GM18499 (cell line): ENCODE data around the gene ALKBH6.

Experiments
- ATAC-seq: cut with Tn5 transposase; IDR thresholded peaks from one replicate; pipeline ENCODE4 v1.9.1; 2021; ENCODE audit warnings: moderate number of reproducible peaks; ENCODE audit not compliant: insufficient read depth, unreplicated experiment

The ALKBH6 gene

GRCh38 chr19:36031308-36031707, 17.3 kb upstream of the ALKBH6 start:
- ATAC-seq, result no peak

GRCh38 chr19:36030264-36031148, 16.5 kb upstream of the ALKBH6 start:
- no peak for ATAC-seq

- ATAC-seq, result no peak
These were observed 14.5 kb upstream of the ALKBH6 start for GRCh38 chr19:36028313-36029041.

GRCh38 chr19:36027696-36028095, 13.7 kb upstream of the ALKBH6 start:
- ATAC-seq, result no peak

- ATAC-seq, result no peak
These were observed 12.3 kb upstream of the ALKBH6 start for GRCh38 chr19:36026091-36026876.

GRCh38 chr19:36025541-36025940, 11.5 kb upstream of the ALKBH6 start:
- no peak for ATAC-seq

GRCh38 chr19:36023432-36023831, 9.4 kb upstream of the ALKBH6 start:
- ATAC-seq, result no peak

GRCh38 chr19:36019061-36019670, 5.2 kb upstream of the ALKBH6 start:
- no peak for ATAC-seq

GRCh38 chr19:36013280-36014011, 567 bp downstream of the ALKBH6 start:
- no peak for ATAC-seq

GRCh38 chr19:36010402-36010801, 3.6 kb downstream of the ALKBH6 start:
- ATAC-seq, result no peak

GRCh38 chr19:36009633-36010379, 4.2 kb downstream of the ALKBH6 start:
- no peak for ATAC-seq

GRCh38 chr19:36009220-36009619, 4.8 kb downstream of the ALKBH6 start:
- ATAC-seq, result no peak

- ATAC-seq, result no peak
These were observed 5.6 kb downstream of the ALKBH6 start, which contains the start of gene SYNE4 for GRCh38 chr19:36008336-36008978. Gene SYNE4 (minus strand): TSS chr19:36008813. CDS start chr19:36008681, 132 bp downstream.

- ATAC-seq, result no peak
These were observed 7.1 kb downstream of the ALKBH6 start for GRCh38 chr19:36006955-36007354.

- ATAC-seq, result no peak
These were observed 10.7 kb downstream of the ALKBH6 start for GRCh38 chr19:36003284-36003683.

- no peak for ATAC-seq
These were observed 12.4 kb downstream of the ALKBH6 start for GRCh38 chr19:36001605-36002004.

GRCh38 chr19:35996777-35997176, 17.2 kb downstream of the ALKBH6 start:
- no peak for ATAC-seq
